HCT116 (cell line): ENCODE data around the gene HCN3. TPM values are rescaled to one million over a fixed set of nuclear protein-coding genes. Genes with fewer than 3 reads are reported as not detected.

ENCODE experiments used
- ATAC-seq: fragments of 200-7000 bp; cut with Tn5 transposase; 2 replicates; pipeline ENCODE4 v1.9.1; 2020; ENCODE audit warnings: mild to moderate bottlenecking, moderate library complexity
- BruUV-seq: library from RNA; stranded (reverse); fragments of 400-500 nt; replicated peaks from 2 replicates; lab custom pipeline; 2021; lab: Mats Ljungman, UMichigan
- CTCF ChIA-PET: fragments of 300-600 bp; sonication (Branson Sonifier 250); formaldehyde crosslinking; loops from one replicate; lab custom pipeline; 2021; ENCODE audit warnings: antibody characterized with exemption; lab: Charles Lee
- POLR2A ChIA-PET: fragments of 300-600, 350-600 bp; sonication (Branson Sonifier 250); formaldehyde crosslinking; loops from one replicate; lab custom pipeline; 2021; ENCODE audit warnings: antibody characterized with exemption; lab: Charles Lee
- RAD21 ChIA-PET, 2 experiments: fragments of 300-600 bp; sonication (Branson Sonifier 250); formaldehyde crosslinking; loops; one replicate each; lab custom pipeline; 2023; ENCODE audit warnings: low total read pairs in 2 of 2; ENCODE audit not compliant: uncharacterized antibody in 2 of 2, unreplicated experiment in 2 of 2, low non-redundant PET in 1 of 2; lab: Charles Lee
- DNase-seq: peaks from one replicate; pipeline ENCODE4 v3.0.0-alpha.2; 2010; ENCODE audit warnings: low read depth, low spot score
- H2AFZ ChIP-seq: fragments of 200-600 bp; shearing (Covaris generic), sonication (generic); 2 replicates; pipeline ENCODE4 v1.6.1; 2017; ENCODE audit warnings: low read depth, mixed run types, mixed read lengths, antibody characterized with exemption, low read length; ENCODE audit not compliant: poor library complexity, severe bottlenecking
- H3K27ac ChIP-seq: 2 replicates; pipeline ENCODE4 v1.5.1; 2012; ENCODE audit warnings: low read depth, low read length
- H3K27me3 ChIP-seq: fragments of 200-600 bp; sonication (generic); 2 replicates; pipeline ENCODE4 v1.6.1; 2016; ENCODE audit warnings: mixed run types, low read length, mixed read lengths; ENCODE audit not compliant: insufficient read depth
- H3K36me3 ChIP-seq, 2 experiments: fragments of 200-500 bp in 1 of 2; fragments of 200-600 bp in 1 of 2; sonication (Bioruptor generic) in 1 of 2; sonication (generic) in 1 of 2; 2 replicates each; pipeline versions ENCODE4 v1.5.1 to v1.6.1; 2014 to 2016; ENCODE audit warnings: low read length in 2 of 2, inconsistent platforms in 1 of 2, mixed read lengths in 1 of 2, mixed run types in 1 of 2; ENCODE audit not compliant: insufficient read depth in 2 of 2, control insufficient read depth in 1 of 2
- H3K4me1 ChIP-seq, 2 experiments: fragments of 200-600 bp in 1 of 2; sonication (generic) in 1 of 2; 2 replicates each; pipeline versions ENCODE4 v1.5.1 to v1.6.1; 2012 to 2017; ENCODE audit warnings: low read length in 2 of 2, inconsistent platforms in 1 of 2, mild to moderate bottlenecking in 1 of 2, mixed read lengths in 1 of 2, mixed run types in 1 of 2, moderate library complexity in 1 of 2; ENCODE audit not compliant: insufficient read depth in 2 of 2, control insufficient read depth in 1 of 2
- H3K4me2 ChIP-seq: fragments of 200-600 bp; sonication (generic); 2 replicates; pipeline ENCODE4 v1.6.1; 2017; ENCODE audit warnings: mixed run types, low read length, mixed read lengths
- H3K4me3 ChIP-seq, 2 experiments: fragments of 200-600 bp in 1 of 2; sonication (generic) in 1 of 2; replicated peaks in 1 of 2; 2 replicates each; pipeline ENCODE4 v1.5.1; 2011 to 2016; ENCODE audit warnings: low read length in 2 of 2, control low read depth in 1 of 2, low read depth in 1 of 2, mild to moderate bottlenecking in 1 of 2, mixed read lengths in 1 of 2, mixed run types in 1 of 2
- H3K79me2 ChIP-seq: fragments of 200-600 bp; sonication (generic); 2 replicates; pipeline ENCODE4 v1.6.1; 2017; ENCODE audit warnings: mild to moderate bottlenecking, mixed run types, low read length, moderate library complexity, mixed read lengths; ENCODE audit not compliant: insufficient read depth
- H3K9ac ChIP-seq: fragments of 200-600 bp; sonication (generic); 2 replicates; pipeline ENCODE4 v1.6.1; 2016; ENCODE audit warnings: low read length, mixed read lengths
- H3K9me2 ChIP-seq: fragments of 200-600 bp; sonication (generic), shearing (Covaris generic); 2 replicates; pipeline ENCODE4 v1.6.1; 2017; ENCODE audit warnings: mixed run types, mild to moderate bottlenecking, moderate library complexity; ENCODE audit not compliant: insufficient read depth
- H3K9me3 ChIP-seq, 2 experiments: fragments of 200-500 bp in 1 of 2; fragments of 200-600 bp in 1 of 2; sonication (Bioruptor generic) in 1 of 2; sonication (generic) in 1 of 2; 2 replicates each; pipeline ENCODE4 v1.6.1; 2014 to 2017; ENCODE audit warnings: low read length in 2 of 2, mixed read lengths in 2 of 2, inconsistent platforms in 1 of 2, low read depth in 1 of 2, mild to moderate bottlenecking in 1 of 2, mixed run types in 1 of 2, moderate library complexity in 1 of 2; ENCODE audit not compliant: control insufficient read depth in 1 of 2, insufficient read depth in 1 of 2
- H4K20me1 ChIP-seq: fragments of 200-600 bp; sonication (generic), shearing (Covaris generic); 2 replicates; pipeline ENCODE4 v1.6.1; 2017; ENCODE audit warnings: mixed run types, mild to moderate bottlenecking, moderate library complexity; ENCODE audit not compliant: insufficient read depth
- CBX3 ChIP-seq: IDR thresholded peaks from 2 replicates; pipeline ENCODE4 v1.6.1; 2012; ENCODE audit warnings: low read depth
- CEBPB ChIP-seq: IDR thresholded peaks from 2 replicates; pipeline ENCODE4 v1.6.1; 2012; ENCODE audit warnings: low read depth
- EGR1 ChIP-seq: IDR thresholded peaks from 2 replicates; pipeline ENCODE4 v1.6.1; 2012; ENCODE audit warnings: low read depth
- ELF1 ChIP-seq: IDR thresholded peaks from 2 replicates; pipeline ENCODE4 v1.6.1; 2012; ENCODE audit warnings: low read depth, borderline replicate concordance
- FOSL1 ChIP-seq: IDR thresholded peaks from 2 replicates; pipeline ENCODE4 v1.6.1; 2012; ENCODE audit warnings: low read depth
- JUND ChIP-seq: IDR thresholded peaks from 2 replicates; pipeline ENCODE4 v1.6.1; 2012
- POLR2A ChIP-seq: IDR thresholded peaks from 2 replicates; pipeline ENCODE4 v1.7.0; 2011; ENCODE audit warnings: borderline replicate concordance; ENCODE audit not compliant: insufficient read depth, insufficient read length; ENCODE audit errors: extremely low read depth
- POLR2AphosphoS5 ChIP-seq: IDR thresholded peaks from 2 replicates; pipeline ENCODE4 v1.6.1; 2011; ENCODE audit warnings: mild to moderate bottlenecking, low read depth, low read length, moderate library complexity
- SRF ChIP-seq: IDR thresholded peaks from 2 replicates; pipeline ENCODE4 v1.6.1; 2012; ENCODE audit warnings: low read depth
- TCF7L2 ChIP-seq: IDR thresholded peaks from 2 replicates; pipeline ENCODE4 v1.7.0; 2011; ENCODE audit warnings: borderline replicate concordance, inconsistent platforms; ENCODE audit not compliant: insufficient read depth, insufficient read length; ENCODE audit errors: extremely low read depth
- YY1 ChIP-seq: IDR thresholded peaks from 2 replicates; pipeline ENCODE4 v1.6.1; 2011; ENCODE audit warnings: low read length, low read depth, moderate library complexity, mild to moderate bottlenecking; ENCODE audit not compliant: insufficient replicate concordance; ENCODE audit errors: extremely low read depth
- ZBTB33 ChIP-seq: IDR thresholded peaks from 2 replicates; pipeline ENCODE4 v1.6.1; 2011; ENCODE audit warnings: mild to moderate bottlenecking, low read length, moderate library complexity; ENCODE audit not compliant: insufficient replicate concordance; ENCODE audit errors: extremely low read depth
- ZFX ChIP-seq: fragments of 450-650 bp; IDR thresholded peaks from 2 replicates; pipeline ENCODE4 v1.6.1; 2017
- ZNF274 ChIP-seq: fragments of 200-500 bp; sonication (Bioruptor generic); IDR thresholded peaks from 2 replicates; pipeline ENCODE4 v1.6.1; 2014; ENCODE audit warnings: mild to moderate bottlenecking, low read depth, low read length, inconsistent platforms
- intact Hi-C: fragments of 100-400 bp; cut with micrococcal nuclease; formaldehyde crosslinking; loops from 2 replicates; pipeline ENCODE4 v1.10.0; 2022
- total RNA-seq: library from RNA; stranded (reverse); gene quantifications from one replicate; pipeline ENCODE4 v1.2.1, GENCODE V29; 2021; ENCODE audit not compliant: unreplicated experiment
- TF ChIP-seq, protein P1 (sequence below): IDR thresholded peaks from 2 replicates; pipeline ENCODE4 v1.6.1; 2012
- TF ChIP-seq, protein P2 (sequence below), 3 experiments: fragments of 200-600 bp in 1 of 3; sonication (generic) in 1 of 3; IDR thresholded peaks in 2 of 3; conservative IDR thresholded peaks in 1 of 3; 2 replicates each; pipeline ENCODE4 v1.5.1; 2012 to 2017; ENCODE audit warnings: low read depth in 2 of 3, low read length in 2 of 3, antibody characterized with exemption in 1 of 3, borderline replicate concordance in 1 of 3, control low read depth in 1 of 3, mild to moderate bottlenecking in 1 of 3, mixed read lengths in 1 of 3, mixed run types in 1 of 3, moderate library complexity in 1 of 3; ENCODE audit not compliant: insufficient read depth in 1 of 3

HCN3 gene
- total RNA-seq, 1 experiment from 2014 or later, result 8.5 TPM

- no peaks in the 10 kb centered on the region for H3K27me3 ChIP-seq
- ATAC-seq, result no peak
- H3K4me1 ChIP-seq, result peaks cover 16 to 46% of the 10 kb centered on the region in 2 experiments
- H4K20me1 ChIP-seq, result no peaks in the 10 kb centered on the region
- TF ChIP-seq ZFX (no peak), FOSL1 (no peak), SRF (no peak), POLR2AphosphoS5 (no peak), ZNF274 (no peak), EGR1 (no peak), JUND (0 out of 2 replicates have a peak, but pooled peaks have one; percentile 8), ELF1 (no peak), CBX3 (peak; percentile 64; the same call in 1 of the 2 replicates), CEBPB (no peak), YY1 (no peak), ZBTB33 (no peak), TCF7L2 (no peak), POLR2A (no peak)
- TF ChIP-seq, protein P1, sequence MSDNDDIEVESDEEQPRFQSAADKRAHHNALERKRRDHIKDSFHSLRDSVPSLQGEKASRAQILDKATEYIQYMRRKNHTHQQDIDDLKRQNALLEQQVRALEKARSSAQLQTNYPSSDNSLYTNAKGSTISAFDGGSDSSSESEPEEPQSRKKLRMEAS, result 0 out of 2 replicates have a peak, but pooled peaks have one; percentile 25
- TF ChIP-seq, protein P2, sequence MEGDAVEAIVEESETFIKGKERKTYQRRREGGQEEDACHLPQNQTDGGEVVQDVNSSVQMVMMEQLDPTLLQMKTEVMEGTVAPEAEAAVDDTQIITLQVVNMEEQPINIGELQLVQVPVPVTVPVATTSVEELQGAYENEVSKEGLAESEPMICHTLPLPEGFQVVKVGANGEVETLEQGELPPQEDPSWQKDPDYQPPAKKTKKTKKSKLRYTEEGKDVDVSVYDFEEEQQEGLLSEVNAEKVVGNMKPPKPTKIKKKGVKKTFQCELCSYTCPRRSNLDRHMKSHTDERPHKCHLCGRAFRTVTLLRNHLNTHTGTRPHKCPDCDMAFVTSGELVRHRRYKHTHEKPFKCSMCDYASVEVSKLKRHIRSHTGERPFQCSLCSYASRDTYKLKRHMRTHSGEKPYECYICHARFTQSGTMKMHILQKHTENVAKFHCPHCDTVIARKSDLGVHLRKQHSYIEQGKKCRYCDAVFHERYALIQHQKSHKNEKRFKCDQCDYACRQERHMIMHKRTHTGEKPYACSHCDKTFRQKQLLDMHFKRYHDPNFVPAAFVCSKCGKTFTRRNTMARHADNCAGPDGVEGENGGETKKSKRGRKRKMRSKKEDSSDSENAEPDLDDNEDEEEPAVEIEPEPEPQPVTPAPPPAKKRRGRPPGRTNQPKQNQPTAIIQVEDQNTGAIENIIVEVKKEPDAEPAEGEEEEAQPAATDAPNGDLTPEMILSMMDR (IDR thresholded peaks at IDR 0.05 in 2 of 3, conservative IDR thresholded peaks at IDR 0.05 in 1 of 3; ENCODE audit: borderline replicate concordance in 1 of 3, insufficient read depth in 1 of 3, low read depth in 2 of 3, low read length in 2 of 3), result no peak
- TF ChIP-seq, all 23 proteins: peak for 3
- peak overlapping the region; percentile 69 for H3K4me2 ChIP-seq
- RAD21 ChIA-PET, result no interaction called here
- no peaks in the 10 kb centered on the region for H3K9me2 ChIP-seq
- DNase-seq, result no peak
- no peaks in the 10 kb centered on the region for H3K79me2 ChIP-seq
- CTCF ChIA-PET, result interaction anchor here (1.3 to 1.4 kb wide), 2 partner anchors 35 to 69 kb away, joined by 4 to 5 read pairs; partner anchors contain the start of gene KRTCAP2
- POLR2A ChIA-PET, result interaction anchor here (1.2 to 1.8 kb wide), 3 partner anchors 15 to 66 kb away, joined by 3 to 4 read pairs (median 3); no protein-coding TSS in a partner anchor
- no peak overlapping the region for H3K4me3 ChIP-seq
- H2AFZ ChIP-seq, result no peak overlapping the region
- no TSS peak for BruUV-seq
- H3K36me3 ChIP-seq, result no peaks in the 10 kb centered on the region
- peak overlapping the region; percentile 43 for H3K27ac ChIP-seq
- no peaks in the 10 kb centered on the region for H3K9me3 ChIP-seq
- peak overlapping the region; percentile 54; the same call in 1 of the 2 replicates for H3K9ac ChIP-seq
- intact Hi-C loops, result loop anchor here (5.0 kb wide), 1 partner anchor 35 kb away; the partner anchor contains the start of genes MTX1 and THBS3
These were observed 35.4 kb upstream of the HCN3 start for GRCh38 chr1:155241841-155242264.
